ENCODE results near the gene CAMTA1. TPM values are rescaled to one million over a fixed set of nuclear protein-coding genes. Genes with fewer than 3 reads are reported as not detected.
A peak's percentile ranks its signal among the peaks of the same experiment; 100 is the strongest.

CAMTA1 gene
- total and polyA plus RNA-seq, 12 donors = 123 to 265 (median 142) TPM

- no peaks in the 10 kb centered on the region for H3K9me3 ChIP-seq
- DNase-seq (no peak), ATAC-seq (no peak)
- 85 to 89% methylated on average over 32 of the region's 32 CpGs for WGBS, 2 donors
- no peak overlapping the region for H3K4me3 ChIP-seq
- intact Hi-C loops (cut with DNase I) = loop anchor here in 2 of 10 donors (5.0 to 10.0 kb wide), 2 partner anchors 168 to 435 kb away; no protein-coding TSS in a partner anchor
- no peak for TF ChIP-seq CTCF (IDR thresholded peaks at IDR 0.05)
- no peaks in the 10 kb centered on the region for H3K4me1 ChIP-seq
- H3K27me3 ChIP-seq = peaks cover 0 to 6% (median 0%) of the 10 kb centered on the region in 7 donors
- H3K36me3 ChIP-seq = no peaks in the 10 kb centered on the region
- no peak overlapping the region for H3K27ac ChIP-seq
Measured at GRCh38 chr1:7062346-7063061, 277.2 kb downstream of the CAMTA1 start.

- H3K27ac ChIP-seq = no peak overlapping the region
- H3K27me3 ChIP-seq = peaks cover 0 to 6% (median 0%) of the 10 kb centered on the region in 7 donors
- no peaks in the 10 kb centered on the region for H3K4me1 ChIP-seq
- no peaks in the 10 kb centered on the region for H3K9me3 ChIP-seq
- TF ChIP-seq CTCF (IDR thresholded peaks at IDR 0.05) = no peak
- WGBS, 2 donors = 75 to 79% methylated on average over 1 of the region's 1 CpG
- DNase-seq = no peak
- no peaks in the 10 kb centered on the region for H3K36me3 ChIP-seq
- intact Hi-C loops (cut with DNase I) = loop anchor here in 2 of 10 donors (5.0 to 10.0 kb wide), 2 partner anchors 169 to 433 kb away; no protein-coding TSS in a partner anchor
- no peak overlapping the region for H3K4me3 ChIP-seq
- no peak for ATAC-seq
Measured at GRCh38 chr1:7063981-7064380, 278.7 kb downstream of the CAMTA1 start.

DNA sequence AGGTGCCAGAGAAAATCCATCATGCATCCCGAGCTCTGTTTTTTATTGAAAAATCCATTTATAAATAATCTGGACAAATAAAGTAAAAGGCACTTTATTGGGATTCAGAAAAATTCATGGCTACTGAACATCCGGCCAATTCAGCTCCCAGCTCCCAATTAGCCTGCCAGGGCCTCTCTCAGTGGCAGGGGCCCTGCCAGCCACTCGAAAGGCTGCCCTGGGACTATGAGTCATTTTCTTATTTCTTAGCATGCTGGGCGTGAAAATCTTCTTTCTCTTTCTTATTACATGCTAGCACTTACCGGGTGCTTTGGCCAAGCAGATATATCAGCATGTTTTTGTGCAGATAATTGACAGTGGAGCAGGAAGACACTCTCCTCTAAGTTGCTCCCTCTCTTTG lies 283.3 kb downstream of the CAMTA1 start:
- 90 to 95% methylated on average over 5 of the region's 5 CpGs for WGBS, 2 donors
- Histone ChIP-seq H3K27ac (no peak overlapping the region), H3K4me1 (peaks cover 0 to 9% (median 7%) of the 10 kb centered on the region in 9 donors), H3K9me3 (no peaks in the 10 kb centered on the region), H3K36me3 (no peaks in the 10 kb centered on the region), H3K4me3 (no peak overlapping the region), H3K27me3 (peaks cover 0 to 10% (median 0%) of the 10 kb centered on the region in 7 donors)
- no peak for ATAC-seq
- no peak for TF ChIP-seq CTCF (IDR thresholded peaks at IDR 0.05)
- no peak for DNase-seq
- intact Hi-C loops (cut with DNase I) = loop anchor here in 5 of 10 donors (5.0 to 10.0 kb wide), 5 partner anchors 66 to 351 kb away; no protein-coding TSS in a partner anchor

DNA sequence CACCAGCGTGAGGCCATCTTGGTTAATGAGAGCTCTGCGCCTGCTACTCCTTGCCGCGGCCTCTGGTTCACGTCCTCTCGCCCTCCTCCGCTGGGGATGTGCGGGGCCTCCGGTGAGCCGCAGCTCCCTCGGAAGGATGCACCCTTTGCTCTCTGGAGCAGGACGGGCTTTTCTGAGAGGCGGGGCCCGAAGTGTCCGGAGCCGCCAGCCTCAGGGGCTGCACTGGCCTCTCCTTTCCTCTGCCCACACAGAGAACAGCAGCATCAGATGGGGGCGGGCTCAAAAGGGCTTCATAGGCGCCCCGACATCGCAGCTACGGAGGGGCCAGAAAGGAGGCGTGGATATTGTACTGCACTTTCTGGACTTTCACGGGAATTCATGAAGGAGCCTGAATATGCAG lies 284.7 kb downstream of the CAMTA1 start:
- H3K27ac ChIP-seq = no peak overlapping the region
- H3K36me3 ChIP-seq = no peaks in the 10 kb centered on the region
- DNase-seq (no peak), ATAC-seq (peak in 3 of 8 donors; percentile 42 to 70 (median 60))
- H3K9me3 ChIP-seq = no peaks in the 10 kb centered on the region
- H3K4me1 ChIP-seq = peaks cover 0 to 9% (median 7%) of the 10 kb centered on the region in 9 donors
- 9 to 11% methylated on average over 23 of the region's 23 CpGs for WGBS, 2 donors
- TF ChIP-seq CTCF (IDR thresholded peaks at IDR 0.05) = no peak
- intact Hi-C loops (cut with DNase I) = loop anchor here (2.0 to 10.0 kb wide), 13 partner anchors 68 to 575 kb away; no protein-coding TSS in a partner anchor
- H3K4me3 ChIP-seq = peak overlapping the region in 9 of 10 donors; percentile 17 to 53 (median 42)
- peaks cover 0 to 11% (median 0%) of the 10 kb centered on the region in 7 donors for H3K27me3 ChIP-seq
